ENCODE data around the gene CASP3.

CASP3 gene

GRCh38 chr4:184649026-184649970 is at the start of gene CASP3, which contains the start of gene PRIMPOL:
Gene CASP3 (minus strand): TSS chr4:184649447. CDS start chr4:184638453, 10,994 bp downstream.
Gene PRIMPOL (plus strand): TSS chr4:184649738. CDS start chr4:184657141, 7,403 bp downstream.
- DNase-seq = peak; percentile 93

- no peak for DNase-seq
These were observed 48.7 kb upstream of the CASP3 start for GRCh38 chr4:184697956-184698355.

GRCh38 chr4:184695178-184695896 is 46.1 kb upstream of the CASP3 start:
- no peak for DNase-seq

GRCh38 chr4:184694412-184694956 is 45.2 kb upstream of the CASP3 start:
- no peak for DNase-seq

- DNase-seq = no peak
These were observed 43.8 kb upstream of the CASP3 start for GRCh38 chr4:184693056-184693455.

GRCh38 chr4:184689681-184690080 is 40.4 kb upstream of the CASP3 start:
- DNase-seq = no peak

- no peak for DNase-seq
These were observed 39.2 kb upstream of the CASP3 start for GRCh38 chr4:184688447-184688846.

GRCh38 chr4:184688005-184688404 is 38.8 kb upstream of the CASP3 start:
- no peak for DNase-seq

- DNase-seq = no peak
These were observed 35.4 kb upstream of the CASP3 start for GRCh38 chr4:184684491-184685189.

- no peak for DNase-seq
These were observed 32.7 kb upstream of the CASP3 start for GRCh38 chr4:184681916-184682315.

GRCh38 chr4:184680698-184681097 is 31.5 kb upstream of the CASP3 start:
- DNase-seq = no peak

- no peak for DNase-seq
These were observed 26.7 kb upstream of the CASP3 start for GRCh38 chr4:184675821-184676492.

- no peak for DNase-seq
These were observed 25.8 kb upstream of the CASP3 start for GRCh38 chr4:184675018-184675417.

GRCh38 chr4:184674011-184674410 is 24.8 kb upstream of the CASP3 start:
- no peak for DNase-seq

- DNase-seq = no peak
These were observed 23.5 kb upstream of the CASP3 start for GRCh38 chr4:184672741-184673140.

GRCh38 chr4:184671101-184671500 is 21.9 kb upstream of the CASP3 start:
- DNase-seq = no peak

- no peak for DNase-seq
These were observed 20.0 kb upstream of the CASP3 start for GRCh38 chr4:184669251-184669650.

GRCh38 chr4:184668511-184669114 is 19.4 kb upstream of the CASP3 start:
- DNase-seq = no peak

GRCh38 chr4:184668096-184668495 is 18.8 kb upstream of the CASP3 start:
- DNase-seq = no peak

GRCh38 chr4:184666670-184667069 is 17.4 kb upstream of the CASP3 start:
- no peak for DNase-seq

- DNase-seq = no peak
These were observed 15.4 kb upstream of the CASP3 start for GRCh38 chr4:184664445-184665210.

All from retina (tissue), 1 donor.